Stimulated activated naive CD4-positive, alpha-beta T cell (primary cell): Measurements from ENCODE around the gene BID.
A peak's percentile ranks its signal among the peaks of the same experiment; 100 is the strongest.

ENCODE experiments used
- DNase-seq, 6 experiments: peaks; one replicate each; lab custom pipeline; 2025; lab: John Stamatoyannopoulos, UW

BID gene

DNA sequence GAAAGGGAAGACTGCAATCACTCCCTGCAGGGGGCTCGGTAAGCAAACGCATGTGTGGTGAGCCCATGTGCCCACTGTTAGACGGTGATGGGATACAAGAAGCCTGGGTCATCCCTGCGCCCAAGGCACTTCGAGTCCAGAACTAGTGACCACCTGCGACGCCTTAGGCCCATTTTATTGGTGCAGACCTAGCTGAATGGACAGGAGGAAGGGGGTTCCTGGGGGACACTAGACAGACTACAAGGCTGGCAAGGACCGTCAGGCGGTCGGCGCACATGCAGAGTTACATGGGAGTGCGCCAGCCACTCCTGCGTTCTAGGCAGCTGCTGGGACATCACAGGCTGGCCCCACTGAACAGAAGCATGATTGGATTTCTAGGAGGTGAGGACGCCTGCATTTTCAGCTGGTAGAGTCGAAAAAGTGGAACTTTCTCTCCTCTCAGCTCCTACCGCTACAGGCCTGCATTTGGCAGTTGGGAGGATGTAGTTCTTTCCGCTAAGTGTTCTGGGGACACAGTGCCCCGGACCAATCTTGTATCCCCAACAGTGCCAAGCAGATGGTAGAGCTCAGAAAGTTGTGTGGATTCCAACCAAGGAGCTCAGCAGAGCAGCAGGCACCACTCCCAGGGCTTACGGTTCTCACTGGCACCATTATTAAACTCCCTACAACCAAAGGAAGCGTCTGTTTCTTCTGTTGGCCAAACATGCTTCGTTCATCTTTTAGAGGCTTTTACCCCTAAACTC is 35.7 kb downstream of the BID start:
- no peak for DNase-seq

DNA sequence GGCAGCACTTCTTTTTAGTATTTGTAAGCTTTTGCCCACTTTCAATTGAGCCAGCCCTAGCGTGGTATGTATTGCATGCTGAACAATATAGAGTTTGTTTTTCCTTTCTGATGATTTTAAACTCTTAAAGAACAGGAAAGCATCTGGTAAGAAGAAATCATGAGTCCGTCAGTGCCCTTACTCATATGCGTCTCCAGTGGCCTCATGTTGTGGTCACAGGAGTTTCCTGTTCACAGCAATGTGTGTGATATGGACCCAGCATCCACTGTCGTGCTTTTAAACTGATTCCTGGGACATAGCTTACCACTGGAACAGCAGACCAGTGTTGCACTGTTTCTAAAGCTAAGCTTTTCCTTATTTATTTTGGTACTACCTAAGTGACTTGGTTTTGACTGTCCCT is 40.1 kb downstream of the BID start:
- no peak for DNase-seq

DNA sequence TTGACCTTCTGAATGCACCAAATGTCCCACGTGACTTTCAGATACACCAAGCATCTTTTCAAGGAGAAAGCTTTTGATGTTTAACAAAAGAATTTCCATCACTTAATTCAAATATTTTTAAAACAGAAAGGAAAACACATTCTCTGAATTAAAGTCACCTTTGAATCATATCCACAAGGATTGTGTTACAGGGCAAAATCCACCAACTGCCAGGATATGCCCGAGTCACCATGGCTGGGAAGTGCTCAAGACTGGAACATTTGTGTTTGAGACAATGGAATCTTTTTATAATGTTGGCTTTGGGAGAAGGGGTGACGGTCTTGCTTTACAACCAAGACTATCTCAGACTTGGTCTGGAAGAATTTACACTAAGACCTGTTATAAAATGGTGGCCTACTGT is 40.8 kb downstream of the BID start:
- DNase-seq = no peak

DNA sequence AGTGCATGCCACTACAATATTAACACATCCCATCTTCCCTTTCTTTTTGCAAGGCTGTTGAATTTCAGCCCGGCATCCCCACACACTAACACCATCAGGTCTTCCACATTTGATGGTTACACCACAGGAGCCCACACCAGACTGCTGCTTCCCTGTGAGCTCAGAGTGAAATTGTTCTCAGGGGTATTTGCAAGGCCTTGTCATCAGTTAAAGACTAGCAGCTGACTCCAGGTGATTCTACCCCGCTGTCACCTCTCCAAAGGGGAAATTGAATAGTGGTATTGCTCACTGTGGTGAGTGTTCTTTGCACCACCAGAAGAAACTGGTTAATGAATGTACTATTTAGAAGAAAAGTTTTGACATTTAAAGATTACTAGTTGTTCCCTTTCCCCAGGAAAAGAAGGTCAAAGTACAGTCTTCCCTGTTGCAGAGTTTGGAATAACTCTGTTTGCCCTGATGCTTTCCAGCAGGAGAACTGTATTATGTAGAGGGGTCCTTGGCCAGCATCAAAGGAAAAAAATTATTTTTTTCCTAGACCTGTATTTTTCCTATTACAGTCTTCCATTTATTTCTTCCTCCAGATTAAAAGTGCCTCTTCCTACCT is 41.9 kb downstream of the BID start:
- no peak for DNase-seq

DNA sequence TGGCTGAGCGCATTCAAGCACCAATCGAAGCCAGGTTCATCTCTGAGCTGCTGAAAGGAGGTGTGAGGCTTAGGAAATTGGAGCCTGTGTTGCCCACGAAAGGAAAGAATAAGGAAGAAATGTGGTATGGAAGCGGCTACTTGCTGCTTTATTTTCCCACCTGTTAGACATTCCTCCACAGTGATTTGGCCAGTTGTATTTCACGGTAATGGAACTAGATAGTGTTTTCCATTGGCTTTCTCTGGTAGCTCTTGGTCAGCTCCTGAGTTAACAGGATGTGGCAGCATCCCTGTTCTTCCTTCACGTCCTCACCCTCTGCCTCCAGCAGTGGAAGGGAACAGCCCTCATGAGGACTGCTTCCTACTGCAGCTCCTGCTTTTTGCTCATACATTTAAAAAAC is 44.7 kb downstream of the BID start:
- DNase-seq = no peak

DNA sequence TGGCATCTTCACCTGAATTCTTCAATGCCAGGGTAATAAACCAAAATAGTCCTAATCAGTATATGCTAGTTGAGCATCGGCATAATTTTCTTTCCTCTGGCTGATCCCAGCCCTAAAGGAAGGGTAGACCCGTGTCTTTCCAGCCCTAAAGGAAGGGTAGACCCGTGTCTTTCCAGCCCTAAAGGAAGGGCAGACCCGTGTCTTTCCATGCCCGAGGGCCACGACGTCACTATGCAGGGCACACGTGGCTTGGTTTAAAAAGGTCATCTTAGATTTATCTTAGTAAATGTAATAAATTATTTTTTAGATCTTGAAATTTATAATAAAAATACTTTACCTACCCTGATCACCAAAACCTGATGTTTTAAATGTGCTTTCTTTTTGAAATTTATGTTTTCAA is 45.5 kb downstream of the BID start:
- DNase-seq = no peak

DNA sequence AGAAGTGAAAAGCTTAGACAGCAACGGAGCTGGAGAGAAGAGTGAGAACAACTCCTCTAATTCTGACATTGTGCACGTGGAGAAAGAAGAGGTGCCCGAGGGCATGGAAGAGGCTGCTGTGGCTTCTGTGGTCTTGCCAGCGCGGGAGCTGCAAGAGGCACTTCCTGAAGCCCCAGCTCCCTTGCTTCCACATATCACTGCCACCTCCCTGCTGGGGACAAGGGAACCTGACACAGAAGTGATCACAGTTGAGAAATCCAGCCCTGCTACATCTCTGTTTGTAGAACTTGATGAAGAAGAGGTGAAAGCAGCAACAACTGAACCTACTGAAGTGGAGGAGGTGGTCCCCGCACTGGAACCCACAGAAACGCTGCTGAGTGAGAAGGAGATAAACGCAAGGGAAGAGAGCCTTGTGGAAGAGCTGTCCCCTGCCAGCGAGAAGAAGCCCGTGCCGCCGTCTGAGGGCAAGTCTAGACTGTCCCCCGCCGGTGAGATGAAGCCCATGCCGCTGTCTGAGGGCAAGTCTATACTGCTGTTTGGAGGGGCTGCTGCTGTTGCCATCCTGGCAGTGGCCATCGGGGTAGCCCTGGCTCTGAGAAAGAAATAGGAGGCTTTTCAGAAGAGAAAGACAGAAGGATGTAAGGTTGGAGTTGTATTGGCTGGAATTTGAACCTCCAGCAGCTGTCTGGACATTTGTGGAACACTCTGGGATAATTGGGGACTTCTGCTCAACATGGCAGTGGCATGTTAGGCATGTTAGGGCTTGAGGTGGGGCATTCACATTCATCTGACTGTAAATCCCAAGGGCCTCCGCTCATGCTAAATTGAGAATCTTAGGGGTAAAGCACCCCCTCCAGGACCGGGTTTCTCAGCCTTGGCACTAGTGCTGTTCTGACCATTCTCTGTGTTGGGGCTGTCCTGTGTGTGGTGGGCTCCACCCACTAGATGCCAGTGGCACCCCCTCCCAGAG is 47.1 kb downstream of the BID start:
- no peak for DNase-seq

DNA sequence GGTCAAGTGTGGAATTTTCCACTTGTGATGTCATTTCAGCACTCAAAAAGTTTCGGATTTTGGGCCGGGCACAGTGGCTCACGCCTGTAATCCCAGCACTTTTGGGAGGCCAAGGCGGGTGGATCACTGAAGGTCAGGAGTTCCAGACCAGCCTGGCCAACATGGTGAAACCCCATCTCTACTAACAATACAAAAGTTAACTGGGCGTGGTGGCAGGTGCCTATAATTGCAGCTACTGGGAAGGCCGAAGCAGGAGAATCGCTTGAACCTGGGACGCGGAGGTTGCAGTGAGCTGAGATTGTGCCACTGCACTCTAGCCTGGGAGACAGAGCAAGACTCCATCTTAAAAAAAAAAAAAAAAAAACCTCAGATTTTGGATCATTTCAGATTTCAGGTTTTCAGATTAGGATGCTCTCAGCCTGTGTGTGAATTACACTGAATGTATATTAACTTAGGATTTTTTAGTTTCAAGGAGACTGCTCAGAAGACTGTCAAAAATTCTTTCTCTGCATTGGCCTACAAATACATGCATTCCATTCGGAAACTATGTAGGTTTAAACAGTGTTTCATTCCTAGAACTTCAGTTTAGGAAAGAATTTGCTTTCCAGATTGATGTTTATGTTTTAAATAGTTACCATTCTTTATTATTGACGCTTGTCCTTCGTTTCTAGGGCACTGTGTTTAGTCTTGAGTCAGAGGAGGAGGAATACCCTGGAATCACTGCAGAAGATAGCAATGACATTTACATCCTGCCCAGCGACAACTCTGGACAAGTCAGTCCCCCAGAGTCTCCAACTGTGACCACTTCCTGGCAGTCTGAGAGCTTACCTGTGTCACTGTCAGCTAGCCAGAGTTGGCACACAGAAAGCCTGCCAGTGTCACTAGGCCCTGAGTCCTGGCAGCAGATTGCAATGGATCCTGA is 48.0 kb downstream of the BID start:
- DNase-seq = no peak

DNA sequence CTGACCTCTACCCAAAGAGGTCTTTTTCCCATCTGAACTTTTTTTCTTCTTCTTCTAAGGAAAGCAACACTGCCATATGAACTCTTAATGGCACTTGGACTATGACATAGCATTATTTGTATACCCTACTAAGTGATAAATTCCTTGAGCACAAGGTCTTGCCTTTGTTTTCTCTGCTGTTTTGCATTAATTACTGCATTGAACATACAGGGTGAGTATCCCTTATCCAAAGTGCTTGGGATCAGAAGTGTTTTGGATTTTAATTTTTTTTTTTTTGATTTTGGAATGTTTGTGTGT is 48.8 kb downstream of the BID start:
- no peak for DNase-seq

DNA sequence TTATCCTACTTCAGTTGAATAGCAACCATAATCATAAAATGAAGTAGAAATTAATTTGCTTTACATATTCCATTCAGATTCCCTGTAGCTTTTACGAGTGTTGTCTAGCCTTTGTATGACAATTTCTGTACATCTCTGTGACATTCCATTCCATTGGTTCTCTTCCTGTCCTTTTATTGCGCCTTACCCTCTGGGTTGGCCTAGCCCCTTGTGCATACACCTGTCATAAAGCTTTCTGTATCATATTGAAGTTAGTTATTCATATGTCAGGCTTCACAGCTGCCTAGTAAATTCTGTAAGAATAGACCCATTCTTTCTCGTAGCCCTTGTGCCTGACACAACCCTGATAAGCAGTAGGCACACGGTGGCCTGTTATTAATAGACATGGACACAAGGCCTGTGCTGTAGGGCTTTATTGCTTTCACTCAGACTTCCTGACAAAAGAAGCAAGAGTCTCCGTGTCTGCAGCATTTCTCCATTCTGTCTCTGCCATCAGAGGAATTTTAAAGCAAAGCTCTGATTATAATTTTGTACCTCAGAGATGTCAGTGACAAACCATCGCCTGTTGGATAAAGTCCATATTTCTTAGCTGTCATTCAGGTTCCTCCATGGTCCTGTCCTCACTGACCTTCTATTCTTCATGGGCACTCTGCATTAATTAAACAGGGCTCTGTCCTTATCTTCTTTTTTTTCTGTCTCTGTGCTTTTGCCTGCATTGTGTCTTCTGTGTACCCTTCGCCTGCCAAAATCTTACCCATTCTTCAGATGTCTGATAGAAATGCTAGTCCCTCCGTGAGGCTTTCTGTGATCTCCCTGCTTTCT is 49.4 kb downstream of the BID start:
- DNase-seq = no peak

DNA sequence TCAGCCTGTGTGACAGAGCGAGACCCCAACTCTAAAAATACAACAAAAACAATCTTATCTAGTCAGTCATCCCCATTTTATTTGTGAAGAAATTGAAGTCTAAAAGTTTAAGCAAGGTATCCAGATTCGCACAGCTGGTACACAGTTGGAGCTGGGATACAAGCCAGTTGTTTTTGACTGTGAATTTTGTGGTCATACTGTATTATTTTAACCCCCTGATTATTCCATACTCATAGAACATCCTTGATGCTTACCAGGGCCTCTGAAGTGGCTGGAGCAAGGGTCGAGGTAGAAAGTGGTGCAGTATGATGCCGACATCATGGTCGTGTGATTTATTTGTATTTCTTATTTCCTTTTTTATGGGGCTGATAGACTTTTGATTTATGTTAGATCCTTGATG is 50.0 kb downstream of the BID start:
- DNase-seq = no peak

DNA sequence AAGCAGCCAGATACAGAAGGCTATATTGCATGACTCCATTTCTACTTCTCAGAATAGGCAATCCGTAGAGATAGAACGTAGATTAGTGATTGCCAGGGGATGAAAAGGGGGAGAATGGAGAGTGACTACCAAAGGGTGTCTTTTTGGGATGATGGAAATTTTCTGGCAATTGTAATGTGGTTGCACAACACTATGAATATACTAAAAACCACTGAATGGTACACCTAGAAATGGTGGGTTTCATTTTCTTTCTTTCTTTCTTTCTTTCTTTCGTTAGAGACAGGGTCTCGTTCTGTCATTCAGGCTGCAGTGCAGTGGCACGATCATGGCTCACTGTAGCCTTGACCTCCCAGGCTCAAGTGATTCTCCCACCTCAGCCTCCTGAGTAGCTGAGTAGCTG is 54.4 kb downstream of the BID start:
- no peak for DNase-seq

DNA sequence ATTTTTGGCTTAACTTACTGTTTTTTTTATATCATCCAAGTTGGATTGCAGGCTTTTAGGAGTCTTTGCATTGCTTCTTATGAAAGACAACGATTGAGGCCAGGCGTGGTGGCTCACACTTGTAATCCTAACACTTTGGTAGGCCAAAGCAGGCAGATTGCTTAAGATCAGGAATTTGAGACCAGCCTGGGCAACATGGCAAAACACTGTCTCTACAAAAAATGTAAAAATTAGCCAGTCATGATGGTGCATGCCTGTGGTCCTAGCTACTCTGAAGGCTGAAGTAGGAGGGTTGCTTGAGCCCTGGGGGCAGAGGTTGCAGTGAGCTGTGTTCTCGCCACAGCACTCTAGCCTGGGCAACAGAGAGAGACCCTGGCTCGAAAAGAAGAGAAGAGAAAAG is 56.6 kb downstream of the BID start:
- no peak for DNase-seq

DNA sequence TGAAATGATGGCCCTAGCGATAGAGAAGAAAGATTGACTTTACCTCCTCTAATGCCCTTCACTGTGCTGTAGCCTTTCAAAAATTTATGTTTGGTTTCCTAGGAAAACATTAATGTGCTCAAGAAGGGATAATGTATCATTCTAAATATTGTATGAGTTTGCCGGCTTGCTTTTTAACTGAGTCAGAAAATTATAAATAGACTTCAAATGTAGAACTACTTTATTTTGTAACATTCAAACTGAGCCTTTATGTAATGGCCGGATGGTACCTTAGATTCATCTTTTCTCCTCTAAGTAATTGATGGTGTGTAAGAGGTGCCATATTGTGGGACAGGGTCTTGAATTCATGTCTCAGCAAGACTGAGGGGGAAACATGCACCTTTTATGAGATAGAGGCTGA is 57.7 kb downstream of the BID start:
- DNase-seq = no peak

DNA sequence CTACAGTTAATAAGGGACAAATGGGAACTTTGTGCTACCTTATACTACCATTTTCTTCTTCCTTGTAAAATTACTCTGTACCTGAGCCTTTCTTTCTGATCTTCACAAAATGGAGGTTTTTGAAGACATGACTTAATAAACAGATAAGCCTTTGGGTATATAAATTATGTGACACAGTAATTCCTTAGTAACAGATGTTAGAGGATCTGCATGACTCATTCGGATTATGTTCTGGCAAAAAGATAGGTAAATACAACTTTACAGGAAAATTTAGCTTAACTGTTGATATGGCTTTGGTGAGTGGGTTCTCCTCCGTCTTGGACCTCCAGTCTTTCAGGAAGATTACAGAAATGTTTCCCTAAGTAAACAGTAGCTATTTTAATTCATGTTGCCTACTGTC is 61.8 kb downstream of the BID start:
- no peak for DNase-seq

DNA sequence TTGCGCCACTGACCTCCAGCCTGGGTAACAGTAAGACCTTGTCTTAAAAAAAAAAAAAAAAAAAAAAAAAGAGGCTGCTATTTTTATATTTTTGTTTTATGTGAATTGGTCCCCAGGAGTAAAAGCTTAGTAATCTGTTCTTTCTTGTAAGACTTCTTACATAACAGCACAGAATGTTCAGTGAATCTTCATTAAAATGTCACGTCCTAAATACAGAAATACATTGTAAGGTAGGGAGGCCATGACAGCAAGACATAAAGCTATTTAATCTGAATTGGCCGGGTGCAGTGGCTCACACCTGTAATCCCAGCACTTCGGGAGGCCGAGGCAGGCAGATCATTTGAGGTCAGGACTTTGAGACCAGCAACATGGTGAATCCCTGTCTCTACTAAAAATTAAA is 64.2 kb downstream of the BID start:
- DNase-seq = no peak

DNA sequence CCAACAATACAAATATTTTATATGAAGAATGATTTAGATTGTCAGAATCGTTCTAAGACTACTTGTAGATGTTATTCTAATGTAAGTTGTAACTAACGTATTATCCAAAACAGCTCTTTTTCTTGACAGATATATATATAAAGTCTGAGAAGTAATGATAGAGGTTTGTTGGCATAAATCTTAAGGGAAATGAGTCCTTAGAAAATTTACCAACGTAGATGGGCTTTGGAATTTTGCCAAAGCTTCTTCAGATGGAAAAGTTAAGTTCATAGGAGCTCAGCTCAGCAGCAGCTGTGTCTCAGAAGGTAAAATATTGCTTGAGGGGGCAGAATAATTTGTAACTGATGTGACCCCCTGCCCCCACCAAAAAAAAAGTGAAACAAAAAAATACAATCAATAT is 66.7 kb downstream of the BID start:
- no peak for DNase-seq

DNA sequence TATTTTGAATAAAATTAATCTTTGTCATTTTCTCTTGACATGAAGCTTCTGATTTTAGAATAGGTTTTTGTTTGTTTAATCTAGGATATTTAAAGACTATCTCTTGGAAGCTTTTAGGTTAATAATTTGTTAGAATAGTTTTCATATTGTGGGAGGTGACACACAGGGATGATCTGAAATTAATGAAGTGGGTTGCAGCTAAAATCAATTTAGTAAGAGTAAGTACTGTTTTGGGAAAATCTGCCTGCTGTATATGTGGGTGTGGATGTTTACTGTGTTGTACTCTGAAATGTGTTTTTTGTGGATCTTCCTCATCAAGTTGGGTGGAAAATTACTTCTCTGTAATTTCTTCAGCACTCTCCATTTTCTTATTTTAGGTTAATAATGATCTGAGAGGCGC is 67.3 kb downstream of the BID start:
- no peak for DNase-seq

DNA sequence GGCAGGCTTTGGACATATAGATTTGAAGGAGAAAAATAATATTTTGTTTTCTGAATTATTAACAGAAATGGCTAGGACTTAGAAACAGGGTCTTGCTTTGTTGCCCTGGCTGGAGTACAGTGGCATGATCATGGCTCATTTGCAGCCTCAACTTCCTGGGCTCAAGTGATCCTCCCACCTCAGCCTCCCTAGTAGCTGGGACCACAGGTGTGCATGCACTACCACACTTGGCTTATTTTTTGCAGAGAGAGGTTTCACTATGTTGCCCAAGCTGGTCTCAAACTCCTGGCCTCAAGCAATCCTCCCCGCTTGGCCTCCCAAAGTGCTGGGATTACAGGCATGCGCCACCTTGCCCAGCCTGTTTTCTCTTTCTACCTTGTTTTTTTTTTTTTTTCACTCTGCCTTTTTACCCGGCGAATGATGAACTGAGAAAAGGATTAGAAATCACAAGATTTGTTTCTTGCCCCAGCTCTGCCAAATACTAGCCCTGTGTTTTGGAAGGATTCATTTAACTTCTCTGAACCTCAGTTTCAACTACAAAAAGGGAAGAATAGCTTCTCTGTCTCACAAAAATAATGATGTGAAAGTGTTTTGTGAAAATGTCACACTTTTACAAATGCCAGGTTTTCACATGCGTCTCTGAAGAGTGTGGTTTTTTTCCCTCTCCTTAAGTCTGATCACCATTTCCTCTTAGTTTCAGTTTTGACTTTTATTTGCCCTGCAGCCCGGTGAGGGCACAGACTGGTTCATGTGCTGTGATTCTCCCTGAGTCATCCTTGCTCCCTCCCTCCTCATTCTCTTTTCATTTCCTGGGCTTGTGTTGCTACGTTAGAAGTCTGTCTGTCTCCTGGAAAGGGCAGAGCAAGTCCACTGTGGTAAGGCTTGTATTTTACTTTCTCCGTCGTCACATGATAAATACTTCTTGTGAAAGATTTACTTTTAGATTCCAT is 68.0 kb downstream of the BID start:
- DNase-seq = peak in 1 of 6 experiments; percentile 3

DNA sequence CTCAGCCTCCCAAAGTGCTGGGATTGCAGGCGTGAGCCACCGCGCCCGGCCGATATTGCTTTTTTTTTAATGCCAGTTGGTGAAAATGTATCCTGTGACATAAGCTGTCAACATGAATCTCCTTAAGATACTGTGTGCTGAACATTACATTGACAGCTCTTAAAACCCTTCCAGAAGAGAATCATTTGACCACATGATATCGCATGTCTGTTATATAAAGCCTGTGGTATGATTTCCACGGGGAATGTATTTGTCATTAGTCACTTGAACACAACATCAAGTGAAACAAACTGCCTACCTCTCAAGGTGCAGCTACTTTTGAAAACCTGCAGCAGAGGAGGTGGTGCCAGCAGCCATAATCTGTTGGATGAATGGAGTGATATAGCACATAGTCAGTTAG is 68.7 kb downstream of the BID start:
- DNase-seq = no peak
